GM18861 (cell line): ENCODE data around the gene KRT33A.

ENCODE experiments used
- ATAC-seq: cut with Tn5 transposase; IDR thresholded peaks from one replicate; pipeline ENCODE4 v1.9.1; 2021; ENCODE audit not compliant: unreplicated experiment

Gene KRT33A

GRCh38 chr17:41304091-41304490 is 46.5 kb downstream of the KRT33A start:
- no peak for ATAC-seq

GRCh38 chr17:41302981-41303380 is 47.6 kb downstream of the KRT33A start:
- ATAC-seq = no peak

GRCh38 chr17:41301916-41302901 is 48.4 kb downstream of the KRT33A start, which contains the start of gene KRTAP29-1:
KRTAP29-1 (minus strand) TSS chr17:41302851; CDS start chr17:41302851, 0 bp downstream.
- no peak for ATAC-seq

GRCh38 chr17:41301204-41301790 is 49.3 kb downstream of the KRT33A start:
- no peak for ATAC-seq

- ATAC-seq = no peak
Measured at GRCh38 chr17:41298458-41299135, 52.0 kb downstream of the KRT33A start.

- no peak for ATAC-seq
Measured at GRCh38 chr17:41296846-41297245, 53.8 kb downstream of the KRT33A start.
